Tibial nerve (tissue), 4 donors: ENCODE results near the gene MECP2.

Experiments
- CTCF ChIP-seq, 5 experiments: fragments of 200-600 bp in 3 of 5; fragments of 450-650 bp in 2 of 5; sonication (generic) in 3 of 5; IDR thresholded peaks; one replicate each; pipeline ENCODE4 v1.5.1; 2016 to 2019; ENCODE audit warnings: antibody characterized with exemption in 5 of 5, mild to moderate bottlenecking in 3 of 5, moderate library complexity in 2 of 5
- EP300 ChIP-seq, 2 donors: sonication (generic); formaldehyde crosslinking; IDR thresholded peaks; one replicate each; pipeline ENCODE4 v1.6.1; 2017; ENCODE audit warnings: antibody characterized with exemption in 2 of 2, mild to moderate bottlenecking in 1 of 2
- POLR2A ChIP-seq, 2 donors: fragments of 450-650 bp; IDR thresholded peaks; one replicate each; pipeline ENCODE4 v1.6.1; 2017; ENCODE audit warnings: antibody characterized with exemption in 2 of 2, mild to moderate bottlenecking in 2 of 2, moderate library complexity in 2 of 2

- TF ChIP-seq EP300 (IDR thresholded peaks at IDR 0.05) (no peak), CTCF (IDR thresholded peaks at IDR 0.05) (no peak), POLR2A (IDR thresholded peaks at IDR 0.05) (no peak)
Observed at GRCh38 chrX:154043003-154043763, 54.3 kb downstream of the MECP2 start.
